HL-60 (cell line): ENCODE results near the gene MPRIP.

Source experiments
- CTCF ChIP-seq: IDR thresholded peaks from one replicate; pipeline ENCODE4 v1.5.1; 2011; ENCODE audit warnings: low read length, control low read depth, inconsistent platforms; ENCODE audit not compliant: insufficient read depth
- GABPA ChIP-seq: IDR thresholded peaks from 2 replicates; pipeline ENCODE4 v1.6.1; 2012; ENCODE audit warnings: low read depth
- POLR2AphosphoS5 ChIP-seq: IDR thresholded peaks from 2 replicates; pipeline ENCODE4 v1.6.1; 2012; ENCODE audit warnings: low read depth
- REST ChIP-seq: IDR thresholded peaks from 2 replicates; pipeline ENCODE4 v1.6.1; 2012; ENCODE audit warnings: low read depth; ENCODE audit not compliant: insufficient replicate concordance
- SPI1 ChIP-seq: IDR thresholded peaks from 2 replicates; pipeline ENCODE4 v1.6.1; 2012; ENCODE audit warnings: low read depth, mild to moderate bottlenecking, borderline replicate concordance

- TF ChIP-seq CTCF (no peak), POLR2AphosphoS5 (no peak), SPI1 (no peak), GABPA (no peak), REST (no peak)
Measured at GRCh38 chr17:17164156-17164555, 121.9 kb downstream of the MPRIP start.
